OCI-LY3 (cell line): ENCODE results near the gene CHD2.

Experiments used
- CTCF ChIP-seq: fragments of 200-600, 300-600 bp; sonication (generic); IDR thresholded peaks from 2 replicates; pipeline ENCODE4 v1.5.1; 2014; ENCODE audit warnings: antibody characterized with exemption, low read length, low read depth
- EZH2phosphoT487 ChIP-seq: fragments of 200-600 bp; shearing (Covaris generic); IDR thresholded peaks from 2 replicates; pipeline ENCODE4 v1.6.1; 2018; ENCODE audit warnings: antibody characterized with exemption, mixed run types, low read depth

GRCh38 chr15:92974183-92974915, 74.2 kb downstream of the CHD2 start:
- TF ChIP-seq CTCF, result no peak
- TF ChIP-seq EZH2phosphoT487, result no peak
